ENCODE measurements around the gene CLIC6. TPM values are rescaled to one million over a fixed set of nuclear protein-coding genes. Genes with fewer than 3 reads are reported as not detected.

Gene CLIC6
- total RNA-seq, 1 experiment from 2014 or later: not detected

GRCh38 chr21:34673006-34673405 lies 4.2 kb downstream of the CLIC6 start:
- BruUV-seq (replicated peaks): no TSS peak
- Histone ChIP-seq H3K27ac (ENCODE audit: low read length) (no peak overlapping the region), H3K27me3 (ENCODE audit: low read length) (no peaks in the 10 kb centered on the region), H3K36me3 (ENCODE audit: low read depth, low read length) (no peaks in the 10 kb centered on the region), H4K20me1 (ENCODE audit: low read length) (no peaks in the 10 kb centered on the region), H3K4me2 (ENCODE audit: low read length) (no peak overlapping the region), H3F3A (ENCODE audit: low read length, unreplicated experiment) (no peaks in the 10 kb centered on the region), H3K9me3 (ENCODE audit: low read length) (no peaks in the 10 kb centered on the region), H3K9me2 (replicated peaks; ENCODE audit: low read length) (no peaks in the 10 kb centered on the region), H3K4me3 (ENCODE audit: low read length) (no peak overlapping the region), H3K9ac (ENCODE audit: low read length) (no peak overlapping the region), H2AFZ (ENCODE audit: low read length) (no peak overlapping the region), H3K79me2 (ENCODE audit: low read length) (no peaks in the 10 kb centered on the region), H3K4me1 (ENCODE audit: insufficient read depth, low read length) (peaks cover 6% of the 10 kb centered on the region)
- DNase-seq (no peak), ATAC-seq (no peak)
- intact Hi-C loops (cut with micrococcal nuclease): no loop called here
- TF ChIP-seq EZH2phosphoT487 (IDR thresholded peaks at IDR 0.05; ENCODE audit: borderline replicate concordance, low read length) (no peak), CTCF (conservative IDR thresholded peaks at IDR 0.05; ENCODE audit: low read depth, low read length) (no peak), EZH2 (IDR thresholded peaks at IDR 0.05; ENCODE audit: low read length, unreplicated experiment) (no peak)
- CTCF ChIA-PET: no interaction called here
- POLR2A ChIA-PET (ENCODE audit: unreplicated experiment): no interaction called here

GRCh38 chr21:34674468-34674867 lies 5.7 kb downstream of the CLIC6 start:
- Histone ChIP-seq H3K4me2 (ENCODE audit: low read length) (no peak overlapping the region), H3K9me2 (replicated peaks; ENCODE audit: low read length) (no peaks in the 10 kb centered on the region), H3K9me3 (ENCODE audit: low read length) (no peaks in the 10 kb centered on the region), H3K27me3 (ENCODE audit: low read length) (no peaks in the 10 kb centered on the region), H3K27ac (ENCODE audit: low read length) (no peak overlapping the region), H3K4me1 (ENCODE audit: insufficient read depth, low read length) (peaks cover 9% of the 10 kb centered on the region), H3K4me3 (ENCODE audit: low read length) (no peak overlapping the region), H4K20me1 (ENCODE audit: low read length) (no peaks in the 10 kb centered on the region), H3K36me3 (ENCODE audit: low read depth, low read length) (no peaks in the 10 kb centered on the region), H3F3A (ENCODE audit: low read length, unreplicated experiment) (no peaks in the 10 kb centered on the region), H2AFZ (ENCODE audit: low read length) (no peak overlapping the region), H3K9ac (ENCODE audit: low read length) (no peak overlapping the region), H3K79me2 (ENCODE audit: low read length) (no peaks in the 10 kb centered on the region)
- BruUV-seq (replicated peaks): no TSS peak
- intact Hi-C loops (cut with micrococcal nuclease): no loop called here
- DNase-seq (no peak), ATAC-seq (no peak)
- POLR2A ChIA-PET (ENCODE audit: unreplicated experiment): no interaction called here
- CTCF ChIA-PET: no interaction called here
- TF ChIP-seq CTCF (conservative IDR thresholded peaks at IDR 0.05; ENCODE audit: low read depth, low read length) (no peak), EZH2 (IDR thresholded peaks at IDR 0.05; ENCODE audit: low read length, unreplicated experiment) (no peak), EZH2phosphoT487 (IDR thresholded peaks at IDR 0.05; ENCODE audit: borderline replicate concordance, low read length) (no peak)

- DNase-seq (no peak), ATAC-seq (no peak)
- Histone ChIP-seq H3K27ac (ENCODE audit: low read length) (no peak overlapping the region), H2AFZ (ENCODE audit: low read length) (no peak overlapping the region), H3K9me3 (ENCODE audit: low read length) (no peaks in the 10 kb centered on the region), H3K4me1 (ENCODE audit: insufficient read depth, low read length) (peaks cover 9% of the 10 kb centered on the region), H3K9ac (ENCODE audit: low read length) (no peak overlapping the region), H3K4me2 (ENCODE audit: low read length) (no peak overlapping the region), H3K4me3 (ENCODE audit: low read length) (no peak overlapping the region), H3K79me2 (ENCODE audit: low read length) (no peaks in the 10 kb centered on the region), H3K36me3 (ENCODE audit: low read depth, low read length) (no peaks in the 10 kb centered on the region), H4K20me1 (ENCODE audit: low read length) (no peaks in the 10 kb centered on the region), H3K27me3 (ENCODE audit: low read length) (no peaks in the 10 kb centered on the region), H3K9me2 (replicated peaks; ENCODE audit: low read length) (no peaks in the 10 kb centered on the region), H3F3A (ENCODE audit: low read length, unreplicated experiment) (no peaks in the 10 kb centered on the region)
- intact Hi-C loops (cut with micrococcal nuclease): no loop called here
- no TSS peak for BruUV-seq (replicated peaks)
- POLR2A ChIA-PET (ENCODE audit: unreplicated experiment): no interaction called here
- CTCF ChIA-PET: no interaction called here
- TF ChIP-seq EZH2 (IDR thresholded peaks at IDR 0.05; ENCODE audit: low read length, unreplicated experiment) (no peak), CTCF (conservative IDR thresholded peaks at IDR 0.05; ENCODE audit: low read depth, low read length) (no peak), EZH2phosphoT487 (IDR thresholded peaks at IDR 0.05; ENCODE audit: borderline replicate concordance, low read length) (no peak)
Observed at GRCh38 chr21:34675871-34676270, 7.1 kb downstream of the CLIC6 start.
